ENCODE data around the gene TDP1.
"Not testable (repeated sequence)": the region's sequence is repeated elsewhere in the genome, so short reads cannot be mapped to it uniquely, and the experiment has no call there.

The TDP1 gene

DNA sequence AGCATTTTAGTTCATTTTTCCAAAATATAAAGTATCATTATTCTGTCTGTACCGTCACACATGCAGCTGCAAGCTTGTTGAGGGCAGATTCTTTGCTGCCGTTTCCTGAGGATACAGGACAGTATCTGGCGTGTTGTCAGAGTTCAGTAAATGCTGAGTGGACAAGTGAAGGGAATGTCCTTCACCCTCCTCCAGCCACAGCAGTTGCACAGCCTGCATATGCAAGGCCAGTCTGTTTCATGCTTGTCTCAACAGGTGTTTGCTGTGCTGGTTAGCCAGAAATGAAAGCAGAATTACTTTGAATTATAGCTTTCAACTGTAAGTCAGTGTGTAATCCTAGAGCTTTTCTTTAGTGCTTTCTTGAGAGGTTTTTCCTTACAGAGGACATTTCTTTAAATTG, 36.5 kb downstream of the TDP1 start:
- DNase-seq, result no peak

- no peak for DNase-seq
These were observed 41.2 kb downstream of the TDP1 start for GRCh38 chr14:89996963-89997362.

DNA sequence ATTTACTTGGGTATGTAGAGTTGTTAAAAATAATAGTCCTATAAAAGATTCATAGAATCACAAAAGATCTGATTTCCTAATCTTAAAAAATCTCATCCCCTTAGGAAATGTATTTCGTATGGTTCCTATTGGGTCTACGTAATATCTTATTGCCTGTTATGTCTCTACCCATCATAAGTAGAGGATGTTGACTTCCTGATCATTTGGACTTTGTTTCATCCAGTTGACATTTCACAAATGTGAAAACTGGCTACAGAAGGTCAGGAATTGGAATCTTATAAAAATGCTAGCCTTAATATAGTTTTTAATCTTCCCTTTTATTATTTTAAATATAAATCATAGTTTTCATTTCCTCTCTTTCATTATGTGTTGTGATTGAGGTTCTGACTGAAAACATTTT, 45.2 kb downstream of the TDP1 start:
- no peak for DNase-seq

DNA sequence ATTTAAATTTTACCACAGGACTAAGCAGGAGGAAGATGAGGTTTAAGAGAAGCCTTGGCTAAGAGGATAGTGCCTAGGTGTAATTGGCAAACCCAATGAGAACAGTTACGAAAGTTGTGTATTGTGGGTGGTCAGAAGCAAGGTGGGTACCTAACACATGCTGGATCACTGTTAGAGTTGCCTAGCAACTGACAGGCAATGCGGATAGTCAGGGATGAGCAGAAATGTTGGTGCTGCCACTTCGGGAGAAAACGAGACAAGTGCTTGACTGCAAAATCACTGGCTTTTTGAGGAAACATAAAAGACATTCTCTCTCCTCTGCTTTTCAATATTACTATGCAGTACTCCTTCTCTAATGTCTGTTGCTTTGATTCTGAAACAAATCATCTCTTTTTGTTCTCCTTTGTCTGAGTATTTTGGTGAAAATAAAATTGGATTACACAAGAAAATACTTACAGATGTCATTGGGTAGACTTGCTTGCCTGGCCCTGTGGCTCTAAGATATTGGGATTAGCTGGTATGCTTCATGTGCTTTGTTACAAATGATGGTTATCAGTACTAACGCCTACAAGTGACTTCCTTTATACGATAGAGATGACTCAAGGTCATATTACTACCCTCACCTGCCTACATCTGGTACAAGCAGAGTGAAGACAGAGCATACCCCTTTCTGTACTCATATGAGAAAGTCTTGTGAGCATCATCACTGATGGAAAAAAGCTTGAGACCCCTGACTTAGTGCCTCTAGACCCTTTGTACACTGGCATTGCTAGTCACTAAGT, 48.0 kb downstream of the TDP1 start:
- no peak for DNase-seq

- no peak for DNase-seq
These were observed 49.7 kb downstream of the TDP1 start for GRCh38 chr14:90005441-90005840.

- no peak for DNase-seq
These were observed 50.3 kb downstream of the TDP1 start for GRCh38 chr14:90005939-90006530.

- no peak for DNase-seq
These were observed 61.6 kb downstream of the TDP1 start for GRCh38 chr14:90017371-90017770.

DNA sequence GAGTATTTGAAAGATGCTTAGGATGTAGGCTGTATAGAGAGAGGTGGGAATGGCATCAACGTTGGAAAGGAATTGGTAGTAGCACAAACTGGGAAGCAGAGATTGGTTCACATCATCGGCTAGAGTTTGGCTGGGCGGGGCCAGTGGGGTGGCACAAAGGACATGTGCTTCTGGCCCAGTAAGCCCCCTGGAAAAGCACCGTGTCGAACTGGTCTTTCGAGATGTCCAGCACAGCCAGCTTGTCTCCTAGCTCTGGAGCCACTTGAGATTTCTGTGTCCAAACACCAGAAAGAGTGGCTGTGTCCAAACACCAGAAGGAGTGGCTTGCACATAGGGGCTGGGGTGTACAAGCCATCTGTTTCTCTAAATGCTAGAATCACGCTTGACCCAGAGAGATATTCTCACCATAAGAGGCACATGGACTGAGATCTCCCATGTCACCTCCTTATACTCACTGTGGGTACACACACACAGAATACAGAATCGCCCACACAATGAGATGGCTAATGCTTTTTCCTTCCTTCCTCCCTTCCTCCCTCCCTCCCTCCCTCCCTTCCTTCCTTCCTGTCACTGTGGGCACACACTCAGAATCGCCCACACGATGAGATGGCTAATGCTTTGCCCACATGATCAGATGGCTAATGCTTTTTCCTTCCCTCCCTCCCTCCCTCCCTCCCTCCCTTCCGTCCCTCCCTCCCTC, 64.2 kb downstream of the TDP1 start:
- no peak for DNase-seq

DNA sequence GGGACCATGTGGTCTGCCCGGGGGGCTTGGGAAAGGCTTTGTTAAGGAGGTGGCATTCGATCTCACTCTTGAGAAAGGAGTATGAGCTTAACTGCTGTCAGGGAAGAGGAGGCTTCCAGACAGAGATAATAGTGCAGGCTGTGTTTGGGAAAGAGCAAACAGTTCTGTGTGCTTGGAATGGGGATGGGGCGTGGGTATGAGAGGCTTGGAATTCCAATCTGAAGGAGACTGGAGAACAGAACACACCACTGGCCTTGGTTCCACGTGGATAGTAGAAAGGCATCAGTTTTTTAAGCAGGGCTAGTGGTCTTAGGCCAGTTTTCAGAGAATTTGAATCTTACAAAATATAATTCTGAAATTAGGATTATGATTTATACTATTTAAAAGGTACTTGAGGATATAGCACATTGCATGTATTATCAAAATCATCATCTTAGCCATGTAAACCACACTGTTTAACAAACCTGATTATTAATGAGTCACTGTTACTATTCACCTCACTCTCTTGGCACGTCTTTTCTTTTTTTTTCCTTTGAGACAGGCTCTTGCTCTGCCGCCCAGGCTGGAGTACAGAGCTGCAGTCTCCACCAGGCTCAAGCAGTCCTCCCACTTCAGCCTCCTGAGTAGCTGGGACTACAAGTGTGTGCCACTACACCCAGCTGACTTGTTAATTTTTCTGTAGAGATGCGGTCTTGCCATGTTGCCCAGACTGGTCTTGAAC, 67.6 kb downstream of the TDP1 start:
- DNase-seq, result no peak

- DNase-seq, result no peak
These were observed 69.2 kb downstream of the TDP1 start for GRCh38 chr14:90024910-90025309.

DNA sequence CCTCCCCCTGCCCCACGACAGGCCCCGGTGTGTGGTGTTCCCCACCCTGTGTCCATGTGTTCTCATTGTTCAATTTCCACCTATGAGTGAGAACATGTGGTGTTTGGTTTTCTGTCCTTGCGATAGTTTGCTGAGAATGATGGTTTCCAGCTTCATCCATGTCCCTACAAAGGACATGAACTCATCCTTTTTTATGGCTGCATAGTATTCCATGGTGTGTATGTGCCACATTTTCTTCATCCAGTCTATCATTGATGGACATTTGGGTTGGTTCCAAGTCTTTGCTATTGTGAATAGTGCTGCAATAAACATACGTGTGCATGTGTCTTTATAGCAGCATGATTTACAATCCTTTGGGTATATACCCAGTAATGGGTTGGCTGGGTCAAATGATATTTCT, 70.9 kb downstream of the TDP1 start:
- not testable (repeated sequence) for DNase-seq

DNA sequence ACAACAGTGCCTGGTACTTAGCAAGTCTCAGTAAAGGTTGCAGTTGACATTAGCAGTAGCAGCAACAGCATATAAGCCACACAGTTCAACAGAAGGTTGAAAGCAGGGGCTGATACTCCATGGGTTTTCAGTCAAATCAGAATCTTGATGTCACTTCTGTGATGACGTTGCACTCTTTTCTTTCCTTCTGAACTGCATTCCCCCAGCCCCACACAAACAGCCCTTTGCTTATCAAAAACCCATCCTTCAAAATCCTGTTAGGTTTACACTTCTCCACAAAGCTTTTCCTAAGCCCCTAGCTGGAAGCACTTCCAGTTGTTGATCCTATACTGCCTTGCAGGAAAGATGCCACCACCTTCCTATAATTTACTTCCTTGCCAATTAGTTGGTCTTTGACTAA, 72.1 kb downstream of the TDP1 start:
- DNase-seq, result no peak

DNA sequence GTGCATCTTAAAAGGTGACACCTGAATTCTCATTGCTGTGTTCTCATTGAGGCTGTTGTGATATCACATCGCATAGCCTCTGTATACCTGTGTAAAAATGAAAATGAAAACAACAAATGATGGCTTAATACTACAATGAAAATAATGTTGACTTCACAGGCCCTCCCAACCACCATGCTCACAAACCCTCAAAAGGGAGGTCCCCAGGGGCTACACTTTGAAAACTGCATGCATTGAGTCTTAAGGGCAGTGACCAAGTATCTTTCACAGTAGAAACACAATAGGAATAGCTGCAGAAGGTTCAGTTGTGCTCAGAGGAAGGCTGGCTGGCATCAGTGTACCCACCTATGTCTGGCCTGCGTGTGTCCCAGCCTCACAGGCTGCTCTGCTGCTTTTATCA, 78.4 kb downstream of the TDP1 start:
- DNase-seq, result no peak

DNA sequence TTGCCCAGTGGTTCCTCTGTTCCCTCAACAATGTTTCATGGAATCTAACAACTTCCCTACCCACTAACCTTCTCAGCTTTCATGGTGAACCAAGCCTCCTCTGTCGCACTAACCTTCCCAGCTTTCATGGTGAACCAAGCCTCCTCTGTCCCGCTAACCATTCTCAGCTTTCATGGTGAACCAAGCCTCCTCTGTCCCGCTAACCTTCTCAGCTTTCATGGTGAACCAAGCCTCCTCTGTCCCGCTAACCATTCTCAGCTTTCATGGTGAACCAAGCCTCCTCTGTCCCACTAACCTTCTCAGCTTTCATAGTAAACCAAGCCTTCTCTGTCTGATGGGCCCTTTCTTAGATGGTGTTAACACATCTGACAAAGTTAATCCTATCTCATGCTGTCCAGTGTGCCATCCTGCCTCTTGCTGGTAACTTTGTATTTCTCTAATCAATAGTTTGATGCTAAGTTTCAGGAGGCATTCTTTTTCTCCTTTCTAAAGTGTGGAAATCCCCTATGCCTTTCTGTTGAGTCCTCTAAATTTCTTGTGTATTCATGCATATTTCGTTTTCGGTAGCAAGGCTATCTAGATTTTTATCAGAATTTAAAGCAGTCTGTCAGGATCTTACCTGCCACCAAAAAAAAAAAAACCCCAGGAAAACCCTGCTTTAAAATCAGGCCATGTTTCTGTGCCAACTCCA, 79.3 kb downstream of the TDP1 start:
- DNase-seq, result no peak

DNA sequence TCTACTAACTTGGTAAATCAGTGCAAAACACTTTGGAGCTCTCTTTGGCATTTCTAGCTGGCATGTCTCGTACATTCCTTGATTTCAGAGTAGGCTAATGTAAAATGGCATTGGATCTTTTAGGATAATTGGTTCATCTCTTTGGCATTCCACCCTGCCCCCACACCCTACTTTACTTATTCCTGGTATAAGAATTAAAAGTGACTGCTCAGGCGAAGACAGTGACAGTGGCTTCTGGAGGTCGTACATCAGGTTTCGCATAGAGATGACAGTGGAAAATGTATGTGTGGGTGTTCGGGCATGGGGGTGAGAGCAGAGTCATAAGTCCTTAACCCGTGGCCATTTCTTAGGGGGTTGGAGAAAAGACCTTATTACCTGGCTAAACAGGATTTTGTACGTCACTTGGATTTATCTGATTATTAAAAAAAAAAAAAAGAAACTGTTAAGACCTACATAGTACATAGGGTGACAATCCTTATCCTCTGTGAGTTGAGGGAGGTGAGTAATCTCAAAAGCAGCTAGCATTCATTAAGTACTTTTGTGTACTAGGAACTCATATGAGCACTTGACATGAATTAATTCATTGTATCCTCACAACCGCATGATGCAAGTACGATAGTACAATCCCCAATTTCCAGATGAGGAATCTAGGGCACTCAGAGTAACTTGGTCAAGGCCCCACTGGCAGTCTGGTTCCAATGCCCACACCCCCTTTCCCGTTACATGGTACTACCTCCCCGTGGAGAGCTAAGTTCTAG, 83.7 kb downstream of the TDP1 start:
- no peak for DNase-seq

DNA sequence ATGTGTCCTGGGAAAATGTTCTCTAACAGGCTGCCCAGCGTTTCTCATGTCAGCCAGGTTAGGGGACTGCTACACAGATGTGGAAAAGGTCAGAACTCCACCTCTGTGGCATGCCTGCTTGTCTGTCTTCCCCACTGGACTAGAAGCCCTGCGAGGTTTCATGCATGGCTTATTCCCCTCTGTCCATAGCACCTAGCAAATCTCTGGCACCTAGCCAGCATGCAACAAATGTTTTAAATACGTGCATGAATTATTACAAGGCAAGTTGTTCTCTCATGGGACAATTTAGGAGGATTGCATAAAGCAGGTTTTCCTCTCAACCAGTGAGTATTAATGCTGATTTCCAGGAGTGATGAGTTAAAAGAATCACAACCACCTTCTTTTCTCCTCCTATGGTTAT, 84.7 kb downstream of the TDP1 start:
- no peak for DNase-seq

GRCh38 chr14:90042496-90043252, 86.9 kb downstream of the TDP1 start:
- no peak for DNase-seq

GRCh38 chr14:90045616-90046015, 89.9 kb downstream of the TDP1 start:
- DNase-seq, result no peak

DNA sequence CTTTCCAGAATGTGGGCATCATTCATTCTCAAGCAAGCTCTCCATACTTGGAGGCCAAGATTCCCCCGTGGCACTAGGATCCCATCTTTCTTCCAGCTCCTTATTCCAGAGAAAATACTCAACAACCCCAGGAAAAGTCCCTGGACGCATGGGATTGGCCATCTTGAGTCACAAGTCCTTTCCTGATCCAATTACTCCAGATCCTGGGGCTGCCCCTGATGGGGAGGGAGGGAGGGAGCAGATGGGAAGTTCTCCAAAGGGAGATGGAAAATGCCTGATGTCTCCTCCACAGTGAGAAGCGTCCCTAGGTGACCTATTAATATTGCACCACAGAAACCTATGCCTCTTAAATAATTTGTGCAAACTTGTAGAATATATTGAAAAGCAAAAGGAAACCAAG, 93.7 kb downstream of the TDP1 start:
- DNase-seq, result no peak

- no peak for DNase-seq
These were observed 94.5 kb downstream of the TDP1 start for GRCh38 chr14:90050271-90050670.

DNA sequence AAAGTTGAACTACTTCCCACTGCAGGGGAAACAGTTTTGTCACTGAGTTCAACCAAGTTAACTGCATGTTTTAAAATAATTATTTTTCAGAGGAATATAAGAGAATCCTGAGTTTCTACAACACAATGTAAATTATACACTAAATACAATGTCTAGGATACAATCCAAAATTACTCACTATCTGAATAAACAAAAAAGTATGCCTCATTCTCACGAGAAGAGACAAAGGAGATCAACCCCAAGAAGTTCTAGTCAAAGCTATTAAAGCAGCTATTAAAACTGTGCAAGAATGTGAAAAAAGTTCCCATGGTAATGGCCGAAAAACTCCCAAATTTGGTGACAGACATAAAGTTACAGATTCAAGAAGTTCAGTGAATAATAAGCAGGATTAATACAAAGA, 97.3 kb downstream of the TDP1 start:
- no peak for DNase-seq

Measured in NCI-H1436 (cell line).